Neural progenitor cell (in vitro differentiated cells): ENCODE data around the gene LGR4.

Experiments used
- CTCF ChIP-seq: fragments of 200-600 bp; sonication (generic); IDR thresholded peaks from 2 replicates; pipeline ENCODE4 v1.5.1; 2017; ENCODE audit warnings: antibody characterized with exemption, mild to moderate bottlenecking
- EZH2 ChIP-seq: fragments of 200-600 bp; sonication (generic); IDR thresholded peaks from 2 replicates; pipeline ENCODE4 v1.6.1; 2017; ENCODE audit warnings: antibody characterized with exemption, mild to moderate bottlenecking, moderate library complexity

DNA sequence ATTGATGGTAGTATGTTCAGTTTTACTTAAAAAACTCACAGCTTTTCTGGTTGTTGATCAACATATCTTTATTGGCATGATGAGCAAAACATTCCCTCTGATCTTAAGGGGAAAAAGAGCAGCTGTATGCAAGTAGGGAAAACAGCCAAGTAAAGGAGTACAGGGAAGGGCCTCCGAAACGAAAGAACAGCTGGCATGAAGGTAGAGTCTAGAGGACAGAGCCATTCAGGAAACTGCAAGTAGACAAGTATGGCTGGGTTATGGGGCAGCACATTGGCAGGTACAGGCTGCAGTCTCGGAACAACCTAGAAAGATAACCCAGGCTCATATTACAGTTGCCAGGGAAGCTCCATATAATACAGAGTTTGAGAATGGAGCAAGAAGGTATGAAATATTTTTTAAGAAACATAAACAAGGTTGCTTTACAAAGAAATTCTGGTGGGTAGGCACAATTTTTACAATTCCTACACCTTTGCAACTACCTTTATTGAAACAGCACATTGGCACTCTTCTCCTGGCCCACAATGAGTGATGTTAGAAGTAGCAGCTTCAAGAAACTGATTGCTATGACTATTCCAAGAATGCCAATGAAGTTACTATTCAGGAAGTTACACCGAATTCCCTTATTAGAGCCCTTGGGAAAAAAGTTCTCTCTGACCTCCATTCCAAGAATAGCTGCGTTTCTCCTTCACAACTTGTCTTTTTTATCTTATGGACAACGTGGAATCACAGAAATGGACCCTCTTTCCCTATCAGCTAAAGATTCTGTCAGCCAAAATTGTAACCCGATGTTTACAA, 45.2 kb downstream of the LGR4 start:
- TF ChIP-seq CTCF (no peak), EZH2 (no peak)
